NCI-H748 treated with DMSO at 0.1 percent for 48 hours (cell line): ENCODE data around the gene TERB2.
"Not testable (repeated sequence)": the region's sequence is repeated elsewhere in the genome, so short reads cannot be mapped to it uniquely, and the experiment has no call there.

Source experiments
- DNase-seq: peaks from one replicate; lab custom pipeline; 2025; lab: John Stamatoyannopoulos, UW

Gene TERB2

GRCh38 chr15:44956388-44956787, at the start of gene TERB2:
TERB2 (plus strand) TSS chr15:44956687; CDS start chr15:44956719, 32 bp downstream.
- no peak for DNase-seq

- DNase-seq, result no peak
Measured at GRCh38 chr15:44909423-44909822, 47.1 kb upstream of the TERB2 start.

- no peak for DNase-seq
Measured at GRCh38 chr15:44910981-44911625, 45.4 kb upstream of the TERB2 start.

- DNase-seq, result not testable (repeated sequence)
Measured at GRCh38 chr15:44912186-44912585, 44.3 kb upstream of the TERB2 start.

GRCh38 chr15:44912974-44913448, 43.5 kb upstream of the TERB2 start:
- DNase-seq, result not testable (repeated sequence)

GRCh38 chr15:44918136-44918535, 38.4 kb upstream of the TERB2 start:
- no peak for DNase-seq

GRCh38 chr15:44928658-44929057, 27.8 kb upstream of the TERB2 start:
- not testable (repeated sequence) for DNase-seq

- DNase-seq, result not testable (repeated sequence)
Measured at GRCh38 chr15:44930283-44930682, 26.2 kb upstream of the TERB2 start.

GRCh38 chr15:44958302-44958701, 1.8 kb downstream of the TERB2 start:
- DNase-seq, result not testable (repeated sequence)

GRCh38 chr15:44968475-44968874, 12.0 kb downstream of the TERB2 start:
- no peak for DNase-seq

GRCh38 chr15:44971036-44971435, 14.5 kb downstream of the TERB2 start:
- no peak for DNase-seq

GRCh38 chr15:44976183-44976582, 19.7 kb downstream of the TERB2 start:
- not testable (repeated sequence) for DNase-seq

- DNase-seq, result peak; percentile 17
Measured at GRCh38 chr15:44977781-44978180, 21.3 kb downstream of the TERB2 start.

- DNase-seq, result not testable (repeated sequence)
Measured at GRCh38 chr15:44979617-44980339, 23.3 kb downstream of the TERB2 start.

GRCh38 chr15:44984144-44984543, 27.7 kb downstream of the TERB2 start:
- not testable (repeated sequence) for DNase-seq

- DNase-seq, result not testable (repeated sequence)
Measured at GRCh38 chr15:44986346-44987055, 30.0 kb downstream of the TERB2 start.

GRCh38 chr15:44987711-44988110, 31.2 kb downstream of the TERB2 start:
- DNase-seq, result not testable (repeated sequence)

- not testable (repeated sequence) for DNase-seq
Measured at GRCh38 chr15:44988184-44988869, 31.8 kb downstream of the TERB2 start.

- not testable (repeated sequence) for DNase-seq
Measured at GRCh38 chr15:44988870-44989219, 32.4 kb downstream of the TERB2 start.

- DNase-seq, result not testable (repeated sequence)
Measured at GRCh38 chr15:44997632-44998031, 41.1 kb downstream of the TERB2 start.

GRCh38 chr15:44999105-44999504, 42.6 kb downstream of the TERB2 start:
- no peak for DNase-seq

GRCh38 chr15:45001180-45001579, 44.7 kb downstream of the TERB2 start:
- DNase-seq, result not testable (repeated sequence)
